ENCODE measurements around the gene AK1. TPM values are rescaled to one million over a fixed set of nuclear protein-coding genes. Genes with fewer than 3 reads are reported as not detected.

Gene AK1
- total RNA-seq, 1 experiment from 2014 or later = 34.4 TPM

- TF ChIP-seq SMAD3 (CRISPR knock-in tag; IDR thresholded peaks at IDR 0.05; ENCODE audit: borderline replicate concordance) (no peak), STAT6 (CRISPR knock-in tag; conservative IDR thresholded peaks at IDR 0.05; ENCODE audit: low read depth) (no peak), ZNF512 (CRISPR knock-in tag; IDR thresholded peaks at IDR 0.05; ENCODE audit: borderline replicate concordance) (no peak), FOXP1 (CRISPR knock-in tag; IDR thresholded peaks at IDR 0.05; ENCODE audit: borderline replicate concordance) (no peak), NR1H2 (CRISPR knock-in tag; IDR thresholded peaks at IDR 0.05) (no peak), FOXK1 (CRISPR knock-in tag; IDR thresholded peaks at IDR 0.05) (no peak), PRRX2 (CRISPR knock-in tag; IDR thresholded peaks at IDR 0.05) (no peak), SOX15 (CRISPR knock-in tag; IDR thresholded peaks at IDR 0.05) (no peak), E2F1 (CRISPR knock-in tag; IDR thresholded peaks at IDR 0.05) (no peak)
These were observed 48.1 kb downstream of the AK1 start (continued) for GRCh38 chr9:127829205-127829906.

GRCh38 chr9:127828262-127829031 is 49.0 kb downstream of the AK1 start:
- Mint-ChIP-seq H3K27ac (peak overlapping the region; percentile 89), H3K36me3 (peaks cover 4% of the 10 kb centered on the region; the same call in 1 of the 2 replicates), H3K27me3 (ENCODE audit: low read depth) (peaks cover 23% of the 10 kb centered on the region), H3K9me3 (no peaks in the 10 kb centered on the region), H3K4me3 (peak overlapping the region; percentile 62), H3K4me1 (peaks cover 36% of the 10 kb centered on the region)
- TF ChIP-seq MAX (CRISPR knock-in tag; IDR thresholded peaks at IDR 0.05) = peak; percentile 65; the same call in 1 of the 2 replicates
- TF ChIP-seq ARID4B (CRISPR knock-in tag; IDR thresholded peaks at IDR 0.05; ENCODE audit: borderline replicate concordance) = no peak
- peak; percentile 58; the same call in 1 of the 2 replicates for TF ChIP-seq FOXK1 (CRISPR knock-in tag; IDR thresholded peaks at IDR 0.05)
- peak; percentile 59; the same call in 1 of the 2 replicates for TF ChIP-seq SP1 (CRISPR knock-in tag; conservative IDR thresholded peaks at IDR 0.05)
- no peak for TF ChIP-seq GABPB1 (CRISPR knock-in tag; IDR thresholded peaks at IDR 0.05)
- no peak for TF ChIP-seq OVOL2 (CRISPR knock-in tag; IDR thresholded peaks at IDR 0.05; ENCODE audit: borderline replicate concordance)
- TF ChIP-seq HMGXB4 (CRISPR knock-in tag; IDR thresholded peaks at IDR 0.05) = peak; percentile 58; the same call in 1 of the 2 replicates
- TF ChIP-seq PRRX2 (CRISPR knock-in tag; IDR thresholded peaks at IDR 0.05) = no peak
- ChIA-PET CTCF (interaction anchor here (0.6 to 6.6 kb wide), 13 partner anchors 12 to 289 kb away, joined by 3 to 115 read pairs (median 3); partner anchors contain the start of genes ENG, ST6GALNAC4 and TOR2A), POLR2A (interaction anchor here (0.7 to 0.9 kb wide), 3 partner anchors 14 to 70 kb away, joined by 3 to 4 read pairs (median 3); no protein-coding TSS in a partner anchor)
- peak; percentile 98 for DNase-seq (ENCODE audit: low spot score)
- ATAC-seq = peak; percentile 78
